T-helper 17 cell (primary cell): ENCODE results near the gene LNX2. TPM values are rescaled to one million over a fixed set of nuclear protein-coding genes. Genes with fewer than 3 reads are reported as not detected.
A peak's percentile ranks its signal among the peaks of the same experiment; 100 is the strongest.

Experiments
- ATAC-seq: fragments of 150-1000 bp; cut with Tn5 transposase; 2 replicates; pipeline ENCODE4 v1.10.0; 2021; ENCODE audit warnings: mild to moderate bottlenecking, moderate library complexity
- DNase-seq, 3 donors: peaks; one replicate each; pipeline versions ENCODE4 v3.0.0 to v3.0.0-alpha.2; 2020 to 2021
- H3K9me3 ChIP-seq: one replicate; pipeline ENCODE4 v1.7.0; 2013; ENCODE audit warnings: low read length, mild to moderate bottlenecking; ENCODE audit not compliant: control insufficient read depth, poor library complexity, severe bottlenecking
- H3K27ac Mint-ChIP-seq: one replicate; pipeline ENCODE4 v1.8.0; 2022; ENCODE audit warnings: mild to moderate bottlenecking, moderate library complexity, mixed read lengths
- H3K27me3 Mint-ChIP-seq: one replicate; pipeline ENCODE4 v1.8.0; 2022; ENCODE audit warnings: mixed read lengths
- H3K36me3 Mint-ChIP-seq: one replicate; pipeline ENCODE4 v1.8.0; 2022; ENCODE audit warnings: low read depth, mixed read lengths
- H3K4me1 Mint-ChIP-seq: one replicate; pipeline ENCODE4 v1.8.0; 2022; ENCODE audit warnings: mild to moderate bottlenecking, mixed read lengths
- H3K4me3 Mint-ChIP-seq: one replicate; pipeline ENCODE4 v1.8.0; 2022; ENCODE audit warnings: mild to moderate bottlenecking, moderate library complexity, mixed read lengths
- total RNA-seq, 4 donors: library from RNA in 2 of 4; stranded (reverse) in 2 of 4; gene quantifications; one replicate each; pipeline ENCODE4 v1.2.3 and lab custom pipeline; 2022 to 2026

The LNX2 gene
- total RNA-seq: 1 to 10 TPM; 4.6 to 6.9 TPM
- 18.1 to 25.4 reads per million in 2 donors for total RNA-seq (lab: John Stamatoyannopoulos, UW)

- H3K27ac Mint-ChIP-seq: peak within 1 kb of the TSS; percentile 95
- H3K4me1 Mint-ChIP-seq: peaks cover 47% of the 10 kb centered on the region
- H3K27me3 Mint-ChIP-seq: no peaks in the 10 kb centered on the region
- no peaks in the 10 kb centered on the region for H3K9me3 ChIP-seq
- ATAC-seq (peak; percentile 86), DNase-seq (peak; percentile 95)
- peaks cover 7% of the 10 kb centered on the region for H3K36me3 Mint-ChIP-seq
- peak within 1 kb of the TSS; percentile 94 for H3K4me3 Mint-ChIP-seq
These were observed at the start of gene LNX2 for GRCh38 chr13:27620377-27621115. Gene LNX2, minus strand, starts transcription at chr13:27620529. Its CDS starts 38,826 bp downstream, at chr13:27581703.

GRCh38 chr13:27667946-27668345 is 47.6 kb upstream of the LNX2 start:
- H3K27me3 Mint-ChIP-seq: no peaks in the 10 kb centered on the region
- no peak for DNase-seq

GRCh38 chr13:27666951-27667350 is 46.6 kb upstream of the LNX2 start:
- peak overlapping the region; percentile 76 for H3K27ac Mint-ChIP-seq

More at GRCh38 chr13:27667946-27668345, 47.6 kb upstream of the LNX2 start:
- no peaks in the 10 kb centered on the region for H3K9me3 ChIP-seq
- no peak for ATAC-seq
- Mint-ChIP-seq H3K27ac (no peak overlapping the region), H3K4me1 (peaks cover 7% of the 10 kb centered on the region), H3K4me3 (no peak overlapping the region), H3K36me3 (peaks cover 7% of the 10 kb centered on the region)

GRCh38 chr13:27665761-27666160 is 45.4 kb upstream of the LNX2 start:
- DNase-seq (no peak), ATAC-seq (no peak)
- H3K9me3 ChIP-seq: no peaks in the 10 kb centered on the region
- no peaks in the 10 kb centered on the region for H3K27me3 Mint-ChIP-seq
- no peak overlapping the region for H3K4me3 Mint-ChIP-seq
- H3K4me1 Mint-ChIP-seq: peaks cover 10% of the 10 kb centered on the region
- peaks cover 7% of the 10 kb centered on the region for H3K36me3 Mint-ChIP-seq
- H3K27ac Mint-ChIP-seq: no peak overlapping the region

More at GRCh38 chr13:27666951-27667350, 46.6 kb upstream of the LNX2 start:
- H3K4me1 Mint-ChIP-seq: peaks cover 7% of the 10 kb centered on the region
- H3K9me3 ChIP-seq: no peaks in the 10 kb centered on the region
- no peaks in the 10 kb centered on the region for H3K27me3 Mint-ChIP-seq
- no peak overlapping the region for H3K4me3 Mint-ChIP-seq
- no peak for DNase-seq
- ATAC-seq: no peak
- peaks cover 7% of the 10 kb centered on the region for H3K36me3 Mint-ChIP-seq

GRCh38 chr13:27665333-27665732 is 45.0 kb upstream of the LNX2 start:
- ATAC-seq (no peak), DNase-seq (no peak)
- peaks cover 7% of the 10 kb centered on the region for H3K36me3 Mint-ChIP-seq
- H3K4me3 Mint-ChIP-seq: no peak overlapping the region
- H3K27me3 Mint-ChIP-seq: no peaks in the 10 kb centered on the region
- no peaks in the 10 kb centered on the region for H3K9me3 ChIP-seq
- peaks cover 10% of the 10 kb centered on the region for H3K4me1 Mint-ChIP-seq
- no peak overlapping the region for H3K27ac Mint-ChIP-seq

- H3K4me1 Mint-ChIP-seq: peaks cover 10% of the 10 kb centered on the region
- no peak overlapping the region for H3K4me3 Mint-ChIP-seq
- peak overlapping the region; percentile 21 for H3K27ac Mint-ChIP-seq
- H3K9me3 ChIP-seq: no peaks in the 10 kb centered on the region
- no peaks in the 10 kb centered on the region for H3K27me3 Mint-ChIP-seq
- DNase-seq: no peak
- H3K36me3 Mint-ChIP-seq: peaks cover 7% of the 10 kb centered on the region
- ATAC-seq: no peak
These were observed 43.6 kb upstream of the LNX2 start for GRCh38 chr13:27663947-27664346.

- peaks cover 7% of the 10 kb centered on the region for H3K36me3 Mint-ChIP-seq
- no peak for DNase-seq
These were observed 42.6 kb upstream of the LNX2 start for GRCh38 chr13:27662738-27663470.

GRCh38 chr13:27661017-27661416 is 40.7 kb upstream of the LNX2 start:
- no peak overlapping the region for H3K4me3 Mint-ChIP-seq
- H3K9me3 ChIP-seq: no peaks in the 10 kb centered on the region
- DNase-seq: no peak
- ATAC-seq: no peak
- peaks cover 11% of the 10 kb centered on the region for H3K4me1 Mint-ChIP-seq
- peaks cover 3% of the 10 kb centered on the region for H3K36me3 Mint-ChIP-seq
- no peaks in the 10 kb centered on the region for H3K27me3 Mint-ChIP-seq
- H3K27ac Mint-ChIP-seq: no peak overlapping the region

More at GRCh38 chr13:27662738-27663470, 42.6 kb upstream of the LNX2 start:
- ATAC-seq: no peak
- H3K27ac Mint-ChIP-seq: peak overlapping the region; percentile 9
- H3K9me3 ChIP-seq: no peaks in the 10 kb centered on the region
- H3K27me3 Mint-ChIP-seq: no peaks in the 10 kb centered on the region
- no peak overlapping the region for H3K4me3 Mint-ChIP-seq
- H3K4me1 Mint-ChIP-seq: peaks cover 10% of the 10 kb centered on the region

GRCh38 chr13:27660511-27660910 is 40.2 kb upstream of the LNX2 start:
- no peaks in the 10 kb centered on the region for H3K27me3 Mint-ChIP-seq
- DNase-seq (no peak), ATAC-seq (no peak)
- no peaks in the 10 kb centered on the region for H3K9me3 ChIP-seq
- peaks cover 14% of the 10 kb centered on the region for H3K4me1 Mint-ChIP-seq
- no peak overlapping the region for H3K27ac Mint-ChIP-seq
- H3K36me3 Mint-ChIP-seq: peaks cover 3% of the 10 kb centered on the region
- H3K4me3 Mint-ChIP-seq: no peak overlapping the region

- DNase-seq: no peak
- H3K36me3 Mint-ChIP-seq: peaks cover 1% of the 10 kb centered on the region
These were observed 39.0 kb upstream of the LNX2 start for GRCh38 chr13:27659145-27659865.

GRCh38 chr13:27658546-27658945 is 38.2 kb upstream of the LNX2 start:
- H3K4me3 Mint-ChIP-seq: no peak overlapping the region
- H3K27ac Mint-ChIP-seq: peak overlapping the region; percentile 34
- DNase-seq (no peak), ATAC-seq (no peak)
- H3K9me3 ChIP-seq: no peaks in the 10 kb centered on the region
- peaks cover 12% of the 10 kb centered on the region for H3K4me1 Mint-ChIP-seq
- no peaks in the 10 kb centered on the region for H3K27me3 Mint-ChIP-seq
- no peaks in the 10 kb centered on the region for H3K36me3 Mint-ChIP-seq

More at GRCh38 chr13:27659145-27659865, 39.0 kb upstream of the LNX2 start:
- H3K4me1 Mint-ChIP-seq: peaks cover 14% of the 10 kb centered on the region
- H3K27me3 Mint-ChIP-seq: no peaks in the 10 kb centered on the region
- no peaks in the 10 kb centered on the region for H3K9me3 ChIP-seq
- no peak overlapping the region for H3K27ac Mint-ChIP-seq
- no peak for ATAC-seq
- no peak overlapping the region for H3K4me3 Mint-ChIP-seq

- H3K4me3 Mint-ChIP-seq: peak overlapping the region; percentile 31
- ATAC-seq: no peak
- H3K27me3 Mint-ChIP-seq: no peaks in the 10 kb centered on the region
- peaks cover 12% of the 10 kb centered on the region for H3K4me1 Mint-ChIP-seq
- H3K9me3 ChIP-seq: no peaks in the 10 kb centered on the region
- DNase-seq: no peak
- no peaks in the 10 kb centered on the region for H3K36me3 Mint-ChIP-seq
- peak overlapping the region; percentile 34 for H3K27ac Mint-ChIP-seq
These were observed 37.4 kb upstream of the LNX2 start for GRCh38 chr13:27657724-27658123.

- H3K36me3 Mint-ChIP-seq: peaks cover 3% of the 10 kb centered on the region
- ATAC-seq (no peak), DNase-seq (no peak)
- no peaks in the 10 kb centered on the region for H3K27me3 Mint-ChIP-seq
- no peak overlapping the region for H3K4me3 Mint-ChIP-seq
- H3K9me3 ChIP-seq: peaks cover 7% of the 10 kb centered on the region
- H3K27ac Mint-ChIP-seq: peak overlapping the region; percentile 39
- peaks cover 12% of the 10 kb centered on the region for H3K4me1 Mint-ChIP-seq
These were observed 34.5 kb upstream of the LNX2 start for GRCh38 chr13:27654816-27655215.
